ENCODE measurements around the gene SMYD5. TPM values are rescaled to one million over a fixed set of nuclear protein-coding genes. Genes with fewer than 3 reads are reported as not detected.

SMYD5 gene
- 22.1 and 23.6 TPM in 2 replicates for total RNA-seq

GRCh38 chr2:73214120-73215035, at the start of gene SMYD5:
Gene SMYD5, plus strand, starts transcription at chr2:73214245. Its CDS starts 22 bp downstream, at chr2:73214267.

GRCh38 chr2:73202156-73203054, 11.6 kb upstream of the SMYD5 start, which contains the start of gene NOTO:
Gene NOTO, plus strand, starts transcription at chr2:73202574. Its CDS starts 93 bp downstream, at chr2:73202667.

GRCh38 chr2:73233154-73233931, 19.3 kb downstream of the SMYD5 start, which contains the start of gene PRADC1:
Gene PRADC1, minus strand, starts transcription at chr2:73233239. Its CDS starts 79 bp downstream, at chr2:73233160.

GRCh38 chr2:73233932-73234832, 20.1 kb downstream of the SMYD5 start, which contains the start of gene CCT7:
Gene CCT7, plus strand, starts transcription at chr2:73234308. Its CDS starts 71 bp downstream, at chr2:73234379.

Other genes with a start within 250 kb of the SMYD5 start
- 5.2 and 7.6 TPM in 2 replicates for gene SFXN5, start 142.5 kb upstream of the SMYD5 start, total RNA-seq
- gene RAB11FIP5, start 101.3 kb upstream of the SMYD5 start, total RNA-seq, result 21.1 and 25.2 TPM in 2 replicates
- not detected in 2 replicates for gene NOTO, start 11.7 kb upstream of the SMYD5 start, total RNA-seq
- gene PRADC1, start 19.0 kb downstream of the SMYD5 start, total RNA-seq, result 29.8 and 31.5 TPM in 2 replicates
- 447 and 470 TPM in 2 replicates for gene CCT7, start 20.1 kb downstream of the SMYD5 start, total RNA-seq
- 3.6 and 4.7 TPM in 2 replicates for gene FBXO41, start 70.2 kb downstream of the SMYD5 start, total RNA-seq
- not detected in 2 replicates for gene EGR4, start 79.3 kb downstream of the SMYD5 start, total RNA-seq
- 6.7 and 7.7 TPM in 2 replicates for gene ALMS1, start 171.6 kb downstream of the SMYD5 start, total RNA-seq